GM18520 (cell line): Measurements from ENCODE around the gene EIF3A.

Source experiments
- ATAC-seq: cut with Tn5 transposase; IDR thresholded peaks from one replicate; pipeline ENCODE4 v1.9.1; 2021; ENCODE audit not compliant: unreplicated experiment

EIF3A gene

DNA sequence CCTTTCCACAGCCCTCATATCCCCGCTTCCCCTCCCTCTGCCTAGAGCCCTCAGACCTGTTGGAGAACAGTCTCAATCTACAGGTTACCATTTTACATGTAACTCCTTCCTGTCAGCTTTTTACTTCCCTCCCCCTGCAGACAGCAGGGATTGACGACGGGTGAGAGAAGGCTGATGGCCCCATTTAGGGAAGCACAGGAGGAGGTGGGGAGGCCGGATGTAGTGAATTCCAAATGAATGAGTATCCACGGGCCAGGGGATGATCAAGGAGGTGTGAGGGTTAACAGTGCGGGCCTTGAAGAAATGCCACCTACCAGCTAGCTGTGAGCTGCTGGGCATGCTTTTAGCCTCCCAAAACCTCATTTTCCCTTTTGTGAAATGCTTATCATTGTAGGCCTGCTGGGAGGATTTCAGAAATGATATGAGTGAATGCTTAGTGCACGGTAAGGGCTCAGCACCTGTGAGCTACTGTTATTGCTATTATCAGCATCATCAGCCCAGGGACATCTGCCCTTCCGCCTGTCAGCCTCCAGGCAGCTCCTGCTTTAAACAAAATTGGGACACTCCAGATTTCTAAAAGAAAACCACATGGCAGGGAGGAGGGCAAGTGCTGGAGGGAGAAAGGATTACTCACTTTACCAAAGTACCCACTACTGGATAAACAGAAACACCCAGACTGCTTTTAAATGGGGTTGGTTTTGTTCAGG lies 57.6 kb downstream of the EIF3A start:
- ATAC-seq, result no peak

DNA sequence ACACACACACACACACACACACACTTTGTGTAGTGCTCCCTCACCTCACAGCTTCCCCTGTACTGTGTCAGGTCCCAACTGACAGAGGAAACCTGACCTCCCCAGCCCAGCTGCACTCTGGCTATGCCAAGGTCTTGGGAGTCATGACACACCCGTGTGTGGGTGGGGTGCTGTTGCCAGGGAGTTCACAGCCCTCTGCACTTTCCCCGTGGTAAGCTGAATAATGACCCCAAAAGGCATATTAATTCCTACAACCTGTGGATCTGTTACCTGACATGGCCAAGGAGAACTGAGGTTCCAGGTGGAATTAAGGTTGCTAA lies 60.0 kb downstream of the EIF3A start:
- ATAC-seq, result no peak

DNA sequence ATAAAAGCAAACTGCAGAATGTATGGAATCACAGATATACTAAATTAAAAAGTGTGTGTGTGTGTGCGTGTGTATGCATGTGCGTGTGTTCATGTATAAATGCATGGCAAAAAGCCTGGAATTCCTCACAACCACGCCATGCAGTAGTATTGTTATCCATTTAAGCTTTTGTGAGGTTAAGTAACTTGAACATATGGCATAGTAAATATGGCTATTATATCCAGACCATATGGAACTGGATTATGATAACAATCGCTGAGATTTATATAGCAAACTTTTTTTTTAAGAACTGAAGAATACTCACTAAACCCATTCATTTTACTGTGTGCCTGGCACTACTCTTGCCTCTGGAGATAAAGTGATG lies 73.4 kb downstream of the EIF3A start:
- ATAC-seq, result no peak

DNA sequence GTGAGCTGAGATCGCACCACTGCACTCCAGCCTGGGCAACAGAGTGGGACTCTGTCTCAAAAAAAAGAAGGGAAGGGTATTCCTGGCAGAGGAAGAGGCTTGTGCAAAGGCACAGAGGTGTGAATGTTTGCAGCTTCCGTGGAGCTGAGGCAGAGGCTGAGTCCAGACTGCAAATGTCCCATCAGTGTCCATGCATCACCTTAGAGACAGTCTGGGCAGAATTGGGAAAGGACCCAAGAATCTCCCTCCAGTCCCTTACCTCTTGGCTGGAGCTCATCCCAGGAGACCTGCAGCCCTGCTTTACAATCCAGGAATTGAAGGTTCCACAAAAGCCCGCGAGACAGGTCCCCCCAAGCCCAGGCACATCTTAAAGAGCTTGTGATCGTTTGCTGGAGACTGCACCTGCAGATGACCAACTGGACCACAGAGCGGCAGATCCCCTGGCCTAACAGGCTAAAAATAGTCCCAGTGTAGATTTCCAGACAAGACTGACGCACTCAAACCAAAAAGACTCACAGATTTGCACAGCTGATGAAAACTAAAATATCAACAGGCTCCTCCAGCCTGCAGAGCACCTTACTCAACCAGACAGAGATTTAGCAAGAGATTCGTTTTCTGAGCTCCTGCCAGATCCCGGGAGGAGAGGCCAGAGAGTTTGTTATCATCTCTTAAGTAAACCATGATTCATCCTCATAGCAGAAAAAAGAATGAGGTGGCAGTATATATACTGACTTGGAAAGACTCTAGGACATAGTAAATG lies 74.0 kb downstream of the EIF3A start:
- ATAC-seq, result no peak

DNA sequence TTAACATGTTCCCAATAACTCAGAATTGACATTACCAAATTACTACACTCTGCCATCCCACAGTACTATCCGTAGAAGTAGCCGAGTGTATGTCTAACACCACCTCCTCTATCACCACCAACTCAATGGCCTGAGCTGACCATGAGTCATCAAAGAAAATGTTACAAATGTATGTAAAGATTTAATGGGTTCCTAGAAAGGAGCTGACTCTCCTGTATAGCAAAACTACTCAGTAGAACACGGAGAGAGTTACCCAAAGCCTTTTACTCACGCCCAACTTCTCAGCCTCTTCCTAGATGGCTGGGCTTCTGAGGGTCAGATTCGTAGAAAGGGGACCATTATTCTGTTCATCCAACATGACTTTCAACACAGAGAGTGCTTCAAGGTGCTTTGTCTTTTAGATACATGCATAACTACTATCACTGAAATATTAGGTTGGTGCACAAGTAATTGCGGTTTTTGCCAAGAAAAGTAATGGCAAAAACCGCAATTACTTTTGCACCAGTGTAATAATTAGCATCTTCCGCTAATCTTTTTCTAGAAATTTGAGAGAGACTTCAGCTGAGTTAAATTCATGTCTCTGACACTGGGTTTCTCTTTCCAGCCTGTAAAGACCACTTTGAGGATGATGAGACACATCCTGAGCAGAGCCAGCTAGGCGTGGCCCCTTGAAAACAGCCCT lies 75.1 kb downstream of the EIF3A start:
- no peak for ATAC-seq

DNA sequence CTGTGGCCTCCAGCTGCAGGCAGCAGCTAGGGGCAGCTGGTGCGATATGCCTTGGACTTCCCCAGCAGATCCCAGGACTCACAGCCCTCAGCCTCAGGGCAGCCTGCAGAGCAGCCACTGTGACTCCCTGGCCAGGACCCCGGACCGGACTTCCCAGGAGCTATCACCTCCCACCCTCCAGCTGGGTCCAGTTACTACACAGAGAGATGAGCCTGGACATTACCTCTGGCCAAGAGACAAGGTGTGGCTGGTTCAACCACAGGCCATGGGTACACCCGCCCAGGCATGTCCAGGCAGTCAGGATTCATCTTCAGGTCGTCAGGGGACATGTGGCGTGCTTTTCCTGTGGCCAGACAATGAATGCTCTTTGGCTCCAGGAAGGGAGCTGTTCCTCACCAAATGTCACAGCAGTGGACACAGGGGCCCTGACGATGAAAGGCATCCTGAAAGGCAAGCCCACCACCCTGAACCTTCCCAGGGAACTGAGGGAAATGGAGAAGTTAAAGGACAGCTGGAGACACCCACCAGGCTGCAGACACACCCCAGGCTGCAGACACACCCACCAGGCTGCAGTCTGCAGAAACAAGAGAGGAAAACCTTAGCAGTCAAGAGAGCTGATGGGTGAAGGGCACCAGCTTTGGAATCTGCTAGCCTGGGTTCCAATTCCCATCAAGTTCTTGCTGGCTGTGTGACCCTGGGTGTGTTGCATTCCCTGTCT lies 76.9 kb downstream of the EIF3A start:
- no peak for ATAC-seq

DNA sequence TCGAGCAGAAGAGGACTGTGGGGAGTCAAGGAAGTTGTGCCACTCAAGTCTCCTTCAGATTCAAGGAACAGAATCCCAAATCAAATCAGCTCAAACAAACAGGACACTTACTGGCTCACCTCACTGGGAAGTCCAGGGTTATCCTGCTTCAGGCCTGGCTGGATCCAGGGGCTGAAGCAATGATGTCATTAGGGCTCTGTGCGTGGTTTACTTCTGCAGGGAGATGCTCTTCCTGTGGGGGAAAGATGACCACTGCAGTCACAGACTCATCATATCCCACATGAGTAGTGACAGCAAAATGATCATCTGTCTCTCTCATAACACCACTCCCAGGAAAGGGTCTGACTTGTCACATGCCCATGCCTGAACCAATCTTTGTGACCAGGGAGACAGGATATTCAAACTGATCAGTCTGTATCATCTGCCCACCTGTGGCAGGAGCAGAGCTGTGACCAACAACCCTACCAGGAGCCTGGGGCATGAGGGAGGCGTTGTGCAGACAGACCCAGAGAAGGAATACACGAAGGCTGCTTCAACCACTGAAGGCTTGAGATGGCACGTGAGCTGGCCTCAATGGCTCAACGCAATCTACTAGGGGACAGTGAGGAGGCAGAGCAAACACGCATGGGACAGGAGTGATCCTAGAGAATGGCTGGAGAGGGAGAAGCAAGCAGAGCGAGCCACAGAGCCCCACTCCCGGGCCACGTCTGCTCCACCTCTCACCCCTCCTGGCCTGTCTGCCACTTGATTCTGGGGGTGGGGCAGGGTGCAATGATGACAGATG lies 78.7 kb downstream of the EIF3A start:
- ATAC-seq, result no peak

DNA sequence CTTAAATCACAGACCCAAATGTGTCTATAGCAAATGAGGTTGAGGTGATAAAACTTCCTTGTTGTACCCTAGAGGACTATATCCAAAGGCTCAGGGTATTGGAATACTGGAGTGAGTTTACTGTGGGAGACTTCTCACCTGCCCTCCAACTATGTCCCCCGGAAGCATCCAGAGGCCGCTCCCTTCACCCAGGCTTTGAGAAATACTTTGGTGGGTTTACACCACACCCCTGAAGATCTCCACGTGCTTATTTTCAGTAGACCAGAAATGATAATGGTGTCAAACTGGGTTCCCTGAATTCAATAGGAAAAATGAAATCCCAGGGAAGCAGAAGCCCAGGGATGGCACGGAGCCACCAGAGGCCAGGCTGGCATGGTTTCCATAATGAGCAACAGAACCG lies 82.4 kb downstream of the EIF3A start:
- no peak for ATAC-seq

- ATAC-seq, result no peak
These were observed 83.2 kb downstream of the EIF3A start for GRCh38 chr10:118997379-118997778.

DNA sequence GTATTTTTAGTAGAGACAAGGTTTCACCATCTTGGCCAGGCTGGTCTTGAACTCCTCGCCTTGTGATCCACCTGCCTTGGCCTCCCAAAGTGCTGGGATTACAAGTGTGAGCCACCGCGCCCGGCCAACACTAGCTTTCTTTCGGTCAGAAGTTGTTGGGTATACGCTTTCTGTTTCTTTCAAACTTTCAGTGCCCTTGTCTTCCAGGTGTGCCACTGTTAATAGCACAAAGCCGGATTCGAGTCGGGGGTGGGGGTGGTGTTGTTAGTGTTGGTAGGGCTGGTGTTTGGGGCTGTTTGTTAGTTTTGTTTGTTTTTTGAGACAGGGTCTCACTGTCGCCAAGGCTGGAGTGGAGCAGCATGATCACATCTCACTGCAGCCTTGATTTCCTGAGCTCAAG lies 84.9 kb downstream of the EIF3A start:
- ATAC-seq, result no peak

DNA sequence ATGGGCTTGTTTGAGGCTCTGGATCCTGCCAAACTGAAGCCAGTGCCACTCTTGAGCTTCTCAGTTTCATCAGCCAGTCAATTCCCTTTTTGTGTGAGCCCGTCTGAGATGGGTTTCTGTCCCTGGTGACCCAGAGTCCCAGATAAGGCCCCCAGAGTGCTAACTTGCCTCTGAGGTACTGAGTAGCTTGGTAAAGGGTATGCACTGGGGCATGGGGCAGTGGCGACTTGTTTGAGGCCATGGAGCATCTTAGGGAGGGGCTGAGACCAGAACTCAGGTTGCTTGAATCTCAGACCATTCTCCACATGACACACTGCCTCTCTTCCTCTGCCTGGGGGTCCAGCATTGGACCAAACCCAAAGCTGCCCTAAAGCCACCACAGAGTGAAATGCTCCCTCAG lies 86.3 kb downstream of the EIF3A start:
- ATAC-seq, result no peak

DNA sequence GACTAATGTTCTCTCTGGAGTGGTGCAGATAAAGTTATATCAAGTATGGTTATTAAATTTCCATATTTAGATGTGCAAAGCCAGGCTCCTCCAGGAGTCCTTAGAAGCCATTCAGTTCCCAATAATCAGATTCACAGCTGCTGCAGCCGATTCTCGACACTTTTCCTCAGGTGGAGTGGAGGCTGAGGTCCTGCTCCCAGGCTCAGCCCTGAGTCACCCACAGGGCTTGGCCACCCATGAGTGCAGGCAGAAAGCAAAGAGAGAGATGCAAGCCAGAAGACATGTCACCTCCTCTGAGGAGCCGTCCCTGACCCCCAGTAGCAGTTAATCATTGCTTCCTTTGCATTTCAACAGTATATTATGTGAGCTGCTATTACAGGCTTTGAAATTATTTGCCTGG lies 87.4 kb downstream of the EIF3A start:
- ATAC-seq, result no peak

- ATAC-seq, result no peak
These were observed 88.1 kb downstream of the EIF3A start for GRCh38 chr10:118992496-118992895.

GRCh38 chr10:118990326-118990725 lies 90.3 kb downstream of the EIF3A start:
- no peak for ATAC-seq

DNA sequence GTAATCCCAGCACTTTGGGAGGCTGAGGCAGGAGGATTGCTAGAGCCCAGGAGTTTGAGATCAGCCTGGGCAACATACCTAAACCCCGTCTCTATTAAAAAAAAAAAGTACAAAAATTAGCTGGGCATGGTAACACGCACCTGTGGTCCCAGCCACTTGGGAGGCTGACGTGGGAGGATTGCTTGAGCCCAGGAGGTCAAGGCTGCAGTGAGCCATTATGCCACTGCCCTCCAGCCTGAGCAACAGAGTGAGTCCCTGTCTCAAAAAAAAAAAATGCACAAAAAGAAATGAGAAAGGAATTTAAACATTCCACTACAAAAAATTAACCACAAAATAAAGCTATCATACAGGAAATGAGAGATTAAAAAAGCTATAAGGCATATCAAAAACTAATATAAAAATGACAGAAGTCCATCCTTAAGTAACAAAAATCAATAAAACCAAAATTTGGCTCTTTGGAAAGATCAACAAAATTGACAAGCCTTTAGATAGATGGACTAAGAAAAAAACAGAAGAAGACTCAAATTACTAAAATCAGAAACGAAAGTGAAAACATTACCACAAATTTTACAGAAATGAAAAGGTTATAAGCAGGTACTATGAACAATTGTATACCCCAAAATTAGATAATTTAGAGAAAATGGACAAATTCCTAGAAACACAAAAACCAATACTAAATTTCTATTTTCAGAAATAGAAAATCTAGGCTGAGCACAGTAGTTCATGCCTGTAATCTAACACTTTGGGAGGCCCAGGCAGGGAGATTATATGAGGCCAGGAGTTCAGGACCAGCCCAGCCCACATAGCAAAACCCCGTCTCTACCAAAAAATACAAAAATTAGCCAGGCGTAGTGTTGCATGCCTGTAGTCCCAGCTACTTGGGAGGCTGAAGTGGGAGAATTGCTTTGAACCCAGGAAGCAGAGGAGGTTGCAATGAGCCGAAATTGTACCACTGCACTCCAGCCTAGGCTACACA lies 93.5 kb downstream of the EIF3A start:
- ATAC-seq, result no peak

GRCh38 chr10:118985576-118985975 lies 95.0 kb downstream of the EIF3A start:
- no peak for ATAC-seq
